Endothelial cell of hepatic sinusoid (primary cell): ENCODE results near the gene ASCL2.
"Not testable (repeated sequence)": the region's sequence is repeated elsewhere in the genome, so short reads cannot be mapped to it uniquely, and the experiment has no call there.

ENCODE experiments used
- in situ Hi-C: cut with HindIII; loops from 2 replicates; pipeline ENCODE4 v1.10.0; 2017; ENCODE audit warnings: low sequenced_read_pairs

The ASCL2 gene

GRCh38 chr11:2237457-2238238 lies 32.7 kb downstream of the ASCL2 start:
- in situ Hi-C loops = no loop called here

- in situ Hi-C loops = not testable (repeated sequence)
Measured at GRCh38 chr11:2236381-2237134, 33.8 kb downstream of the ASCL2 start.

- in situ Hi-C loops = no loop called here
Measured at GRCh38 chr11:2235588-2236326, 34.6 kb downstream of the ASCL2 start.

GRCh38 chr11:2234963-2235362 lies 35.4 kb downstream of the ASCL2 start:
- in situ Hi-C loops = no loop called here

- in situ Hi-C loops = no loop called here
Measured at GRCh38 chr11:2233693-2234455, 36.5 kb downstream of the ASCL2 start.

GRCh38 chr11:2229713-2230297 lies 40.6 kb downstream of the ASCL2 start:
- in situ Hi-C loops = no loop called here

- in situ Hi-C loops = no loop called here
Measured at GRCh38 chr11:2224254-2224653, 46.1 kb downstream of the ASCL2 start.

GRCh38 chr11:2223153-2223794 lies 47.1 kb downstream of the ASCL2 start:
- in situ Hi-C loops = no loop called here

- in situ Hi-C loops = no loop called here
Measured at GRCh38 chr11:2222451-2222850, 47.9 kb downstream of the ASCL2 start.

- in situ Hi-C loops = no loop called here
Measured at GRCh38 chr11:2221591-2221990, 48.8 kb downstream of the ASCL2 start.

GRCh38 chr11:2221024-2221423 lies 49.4 kb downstream of the ASCL2 start:
- in situ Hi-C loops = no loop called here

GRCh38 chr11:2220173-2220771 lies 50.1 kb downstream of the ASCL2 start:
- in situ Hi-C loops = no loop called here

GRCh38 chr11:2219318-2220017 lies 50.9 kb downstream of the ASCL2 start:
- in situ Hi-C loops = loop anchor here (5.0 kb wide), 1 partner anchor 37 kb away; no protein-coding TSS in a partner anchor
